ENCODE measurements around the gene KIF18A. TPM values are rescaled to one million over a fixed set of nuclear protein-coding genes. Genes with fewer than 3 reads are reported as not detected.

KIF18A gene
- total and polyA plus RNA-seq, 3 experiments from 2014 or later: 0.53 to 10.9 (median 10.8) TPM

- no peak overlapping the region for H3K27ac Mint-ChIP-seq
- ChIA-PET CTCF (no interaction called here), POLR2A (no interaction called here)
- H3K36me3 Mint-ChIP-seq: no peaks in the 10 kb centered on the region
- H3K27me3 ChIP-seq (ENCODE audit: insufficient read depth, low read length, poor library complexity, severe bottlenecking): no peaks in the 10 kb centered on the region
- H3K9me3 Mint-ChIP-seq: peaks cover 0 to 3% (median 0%) of the 10 kb centered on the region in 5 donors
- no peaks in the 10 kb centered on the region for H3K9me3 ChIP-seq (ENCODE audit: low read length)
- no peaks in the 10 kb centered on the region for H3K36me3 ChIP-seq (ENCODE audit: insufficient read depth, low read length)
- no peaks in the 10 kb centered on the region for H3K4me1 ChIP-seq (ENCODE audit: insufficient read depth, low read length)
- no peak overlapping the region for H3K4me3 ChIP-seq (ENCODE audit: low read length)
- no peaks in the 10 kb centered on the region for H3K27me3 Mint-ChIP-seq
- H3K4me1 Mint-ChIP-seq: peaks cover 2 to 5% (median 4%) of the 10 kb centered on the region in 3 donors
- H3K27ac ChIP-seq (ENCODE audit: low read depth, low read length): no peak overlapping the region
- no peak overlapping the region for H3K4me3 Mint-ChIP-seq
- no peak for DNase-seq
Observed at GRCh38 chr11:27991736-27992135, 116.2 kb downstream of the KIF18A start.

- ChIA-PET CTCF (no interaction called here), POLR2A (no interaction called here)
- peaks cover 0 to 4% of the 10 kb centered on the region in 2 donors for H3K27me3 Mint-ChIP-seq
- Histone ChIP-seq H3K36me3 (ENCODE audit: insufficient read depth, low read length) (no peaks in the 10 kb centered on the region), H3K4me3 (ENCODE audit: low read length) (no peak overlapping the region), H3K27me3 (ENCODE audit: insufficient read depth, low read length, poor library complexity, severe bottlenecking) (no peaks in the 10 kb centered on the region), H3K27ac (ENCODE audit: low read depth, low read length) (no peak overlapping the region), H3K9me3 (ENCODE audit: low read length) (no peaks in the 10 kb centered on the region), H3K4me1 (ENCODE audit: insufficient read depth, low read length) (no peaks in the 10 kb centered on the region)
- no peaks in the 10 kb centered on the region for H3K4me1 Mint-ChIP-seq
- H3K9me3 Mint-ChIP-seq: peaks cover 0 to 3% (median 0%) of the 10 kb centered on the region in 5 donors
- H3K36me3 Mint-ChIP-seq: no peaks in the 10 kb centered on the region
- no peak for DNase-seq
- no peak overlapping the region for H3K4me3 Mint-ChIP-seq
- H3K27ac Mint-ChIP-seq: no peak overlapping the region
Observed at GRCh38 chr11:27977527-27977926, 130.4 kb downstream of the KIF18A start.

GRCh38 chr11:27977031-27977430 lies 130.9 kb downstream of the KIF18A start:
- no peak for DNase-seq
- no peaks in the 10 kb centered on the region for H3K4me1 Mint-ChIP-seq
- Histone ChIP-seq H3K4me3 (ENCODE audit: low read length) (no peak overlapping the region), H3K36me3 (ENCODE audit: insufficient read depth, low read length) (no peaks in the 10 kb centered on the region), H3K9me3 (ENCODE audit: low read length) (no peaks in the 10 kb centered on the region), H3K27me3 (ENCODE audit: insufficient read depth, low read length, poor library complexity, severe bottlenecking) (no peaks in the 10 kb centered on the region), H3K4me1 (ENCODE audit: insufficient read depth, low read length) (no peaks in the 10 kb centered on the region), H3K27ac (ENCODE audit: low read depth, low read length) (no peak overlapping the region)
- H3K36me3 Mint-ChIP-seq: no peaks in the 10 kb centered on the region
- H3K9me3 Mint-ChIP-seq: peaks cover 0 to 3% (median 0%) of the 10 kb centered on the region in 5 donors
- H3K4me3 Mint-ChIP-seq: no peak overlapping the region
- H3K27ac Mint-ChIP-seq: no peak overlapping the region
- peaks cover 0 to 4% of the 10 kb centered on the region in 2 donors for H3K27me3 Mint-ChIP-seq
- ChIA-PET POLR2A (no interaction called here), CTCF (no interaction called here)

- no peak overlapping the region for H3K4me3 ChIP-seq (ENCODE audit: low read length)
- H3K27me3 ChIP-seq (ENCODE audit: insufficient read depth, low read length, poor library complexity, severe bottlenecking): no peaks in the 10 kb centered on the region
- no peak overlapping the region for H3K4me3 Mint-ChIP-seq
- CTCF ChIA-PET: no interaction called here
- H3K4me1 Mint-ChIP-seq: no peaks in the 10 kb centered on the region
- H3K4me1 ChIP-seq (ENCODE audit: insufficient read depth, low read length): no peaks in the 10 kb centered on the region
- H3K9me3 ChIP-seq (ENCODE audit: low read length): no peaks in the 10 kb centered on the region
- H3K27ac ChIP-seq (ENCODE audit: low read depth, low read length): no peak overlapping the region
- peaks cover 0 to 4% of the 10 kb centered on the region in 2 donors for H3K27me3 Mint-ChIP-seq
- H3K36me3 Mint-ChIP-seq: no peaks in the 10 kb centered on the region
- no peaks in the 10 kb centered on the region for H3K36me3 ChIP-seq (ENCODE audit: insufficient read depth, low read length)
- no peak overlapping the region for H3K27ac Mint-ChIP-seq
- POLR2A ChIA-PET: no interaction called here
- DNase-seq: no peak
- peaks cover 0 to 3% (median 0%) of the 10 kb centered on the region in 5 donors for H3K9me3 Mint-ChIP-seq
Observed at GRCh38 chr11:27976262-27976661, 131.7 kb downstream of the KIF18A start.

GRCh38 chr11:27973851-27974536 lies 134.0 kb downstream of the KIF18A start:
- H3K27me3 Mint-ChIP-seq: no peaks in the 10 kb centered on the region
- no peak overlapping the region for H3K27ac Mint-ChIP-seq
- no peaks in the 10 kb centered on the region for H3K9me3 ChIP-seq (ENCODE audit: low read length)
- no peaks in the 10 kb centered on the region for H3K36me3 ChIP-seq (ENCODE audit: insufficient read depth, low read length)
- H3K4me3 Mint-ChIP-seq: no peak overlapping the region
- no peak overlapping the region for H3K27ac ChIP-seq (ENCODE audit: low read depth, low read length)
- no peaks in the 10 kb centered on the region for H3K27me3 ChIP-seq (ENCODE audit: insufficient read depth, low read length, poor library complexity, severe bottlenecking)
- H3K9me3 Mint-ChIP-seq: no peaks in the 10 kb centered on the region
- H3K4me1 ChIP-seq (ENCODE audit: insufficient read depth, low read length): no peaks in the 10 kb centered on the region
- POLR2A ChIA-PET: no interaction called here
- H3K4me3 ChIP-seq (ENCODE audit: low read length): no peak overlapping the region
- H3K4me1 Mint-ChIP-seq: no peaks in the 10 kb centered on the region
- CTCF ChIA-PET: no interaction called here
- H3K36me3 Mint-ChIP-seq: no peaks in the 10 kb centered on the region
- no peak for DNase-seq

- Mint-ChIP-seq H3K27ac (no peak overlapping the region), H3K4me1 (no peaks in the 10 kb centered on the region), H3K27me3 (no peaks in the 10 kb centered on the region), H3K36me3 (no peaks in the 10 kb centered on the region), H3K9me3 (no peaks in the 10 kb centered on the region), H3K4me3 (no peak overlapping the region)
- Histone ChIP-seq H3K27me3 (ENCODE audit: insufficient read depth, low read length, poor library complexity, severe bottlenecking) (no peaks in the 10 kb centered on the region), H3K27ac (ENCODE audit: low read depth, low read length) (no peak overlapping the region), H3K4me1 (ENCODE audit: insufficient read depth, low read length) (no peaks in the 10 kb centered on the region), H3K9me3 (ENCODE audit: low read length) (no peaks in the 10 kb centered on the region), H3K4me3 (ENCODE audit: low read length) (no peak overlapping the region), H3K36me3 (ENCODE audit: insufficient read depth, low read length) (no peaks in the 10 kb centered on the region)
- ChIA-PET CTCF (no interaction called here), POLR2A (no interaction called here)
- no peak for DNase-seq
Observed at GRCh38 chr11:27972522-27973170, 135.3 kb downstream of the KIF18A start.

- H3K4me3 ChIP-seq (ENCODE audit: low read length): no peak overlapping the region
- ChIA-PET CTCF (no interaction called here), POLR2A (no interaction called here)
- no peaks in the 10 kb centered on the region for H3K27me3 ChIP-seq (ENCODE audit: insufficient read depth, low read length, poor library complexity, severe bottlenecking)
- H3K9me3 ChIP-seq (ENCODE audit: low read length): no peaks in the 10 kb centered on the region
- H3K9me3 Mint-ChIP-seq: no peaks in the 10 kb centered on the region
- H3K27ac ChIP-seq (ENCODE audit: low read depth, low read length): no peak overlapping the region
- no peak overlapping the region for H3K4me3 Mint-ChIP-seq
- H3K36me3 Mint-ChIP-seq: no peaks in the 10 kb centered on the region
- H3K36me3 ChIP-seq (ENCODE audit: insufficient read depth, low read length): no peaks in the 10 kb centered on the region
- no peaks in the 10 kb centered on the region for H3K4me1 Mint-ChIP-seq
- H3K27ac Mint-ChIP-seq: no peak overlapping the region
- no peak for DNase-seq
- H3K4me1 ChIP-seq (ENCODE audit: insufficient read depth, low read length): no peaks in the 10 kb centered on the region
- H3K27me3 Mint-ChIP-seq: no peaks in the 10 kb centered on the region
Observed at GRCh38 chr11:27971171-27971570, 136.8 kb downstream of the KIF18A start.
